HCT116 (cell line): ENCODE measurements around the gene PDIA3.

ENCODE experiments used
- CTCF ChIP-seq, 3 experiments: fragments of 200-600 bp in 1 of 3; sonication (generic) in 1 of 3; IDR thresholded peaks in 2 of 3; conservative IDR thresholded peaks in 1 of 3; 2 replicates each; pipeline ENCODE4 v1.5.1; 2012 to 2017; ENCODE audit warnings: low read depth in 2 of 3, low read length in 2 of 3, antibody characterized with exemption in 1 of 3, borderline replicate concordance in 1 of 3, control low read depth in 1 of 3, mild to moderate bottlenecking in 1 of 3, mixed read lengths in 1 of 3, mixed run types in 1 of 3, moderate library complexity in 1 of 3; ENCODE audit not compliant: insufficient read depth in 1 of 3
- MAX ChIP-seq: IDR thresholded peaks from 2 replicates; pipeline ENCODE4 v1.6.1; 2012
- YY1 ChIP-seq: IDR thresholded peaks from 2 replicates; pipeline ENCODE4 v1.6.1; 2011; ENCODE audit warnings: low read length, low read depth, moderate library complexity, mild to moderate bottlenecking; ENCODE audit not compliant: insufficient replicate concordance; ENCODE audit errors: extremely low read depth

- TF ChIP-seq CTCF (IDR thresholded peaks at IDR 0.05 in 2 of 3, conservative IDR thresholded peaks at IDR 0.05 in 1 of 3; ENCODE audit: borderline replicate concordance in 1 of 3, insufficient read depth in 1 of 3, low read depth in 2 of 3, low read length in 2 of 3) (peak; percentile 59 to 89 (median 60); a peak in 5 of 6 replicates), YY1 (peak; percentile 27), MAX (peak; percentile 83)
Measured at GRCh38 chr15:43777267-43777914, 31.2 kb downstream of the PDIA3 start.
